ENCODE data around the gene VDR.

DNA sequence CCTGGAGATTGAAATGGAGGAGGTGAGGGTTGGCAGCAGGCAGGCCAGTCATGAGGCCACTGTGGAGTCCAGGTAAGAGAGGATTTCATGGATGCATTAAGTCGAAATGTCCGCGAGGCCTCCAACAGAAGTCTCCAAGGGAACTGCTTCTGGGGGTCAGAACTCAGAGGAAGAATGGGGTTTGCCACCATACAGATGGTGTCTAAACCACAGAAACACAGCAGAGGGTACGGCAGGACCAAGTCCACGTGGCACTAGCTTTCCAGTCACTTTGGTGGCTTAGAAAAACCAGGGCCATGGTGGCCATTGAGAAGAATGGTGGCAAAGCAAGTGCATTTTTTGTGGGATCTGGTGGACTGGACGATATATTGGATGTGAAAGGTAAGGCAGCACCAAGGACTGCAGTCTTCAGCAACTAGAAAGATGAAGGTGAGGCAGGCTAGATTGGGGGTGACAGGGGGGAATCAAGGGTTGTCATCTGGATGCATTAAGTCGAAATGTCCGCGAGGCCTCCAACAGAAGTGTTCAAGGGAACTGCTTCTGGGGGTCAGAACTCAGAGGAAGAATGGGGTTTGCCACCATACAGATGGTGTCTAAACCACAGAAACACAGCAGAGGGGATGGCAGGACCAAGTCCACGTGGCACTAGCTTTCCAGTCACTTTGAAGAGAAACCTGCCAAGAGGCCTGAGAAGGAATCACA lies 36.1 kb upstream of the VDR start:
- TF ChIP-seq, protein P1, sequence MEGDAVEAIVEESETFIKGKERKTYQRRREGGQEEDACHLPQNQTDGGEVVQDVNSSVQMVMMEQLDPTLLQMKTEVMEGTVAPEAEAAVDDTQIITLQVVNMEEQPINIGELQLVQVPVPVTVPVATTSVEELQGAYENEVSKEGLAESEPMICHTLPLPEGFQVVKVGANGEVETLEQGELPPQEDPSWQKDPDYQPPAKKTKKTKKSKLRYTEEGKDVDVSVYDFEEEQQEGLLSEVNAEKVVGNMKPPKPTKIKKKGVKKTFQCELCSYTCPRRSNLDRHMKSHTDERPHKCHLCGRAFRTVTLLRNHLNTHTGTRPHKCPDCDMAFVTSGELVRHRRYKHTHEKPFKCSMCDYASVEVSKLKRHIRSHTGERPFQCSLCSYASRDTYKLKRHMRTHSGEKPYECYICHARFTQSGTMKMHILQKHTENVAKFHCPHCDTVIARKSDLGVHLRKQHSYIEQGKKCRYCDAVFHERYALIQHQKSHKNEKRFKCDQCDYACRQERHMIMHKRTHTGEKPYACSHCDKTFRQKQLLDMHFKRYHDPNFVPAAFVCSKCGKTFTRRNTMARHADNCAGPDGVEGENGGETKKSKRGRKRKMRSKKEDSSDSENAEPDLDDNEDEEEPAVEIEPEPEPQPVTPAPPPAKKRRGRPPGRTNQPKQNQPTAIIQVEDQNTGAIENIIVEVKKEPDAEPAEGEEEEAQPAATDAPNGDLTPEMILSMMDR (IDR thresholded peaks at IDR 0.05): no peak
- TF ChIP-seq EZH2 (IDR thresholded peaks at IDR 0.05): no peak
- no peak for TF ChIP-seq EZH2phosphoT487 (IDR thresholded peaks at IDR 0.05)
